Measurements from ENCODE around the gene ATF7IP.

The ATF7IP gene

DNA sequence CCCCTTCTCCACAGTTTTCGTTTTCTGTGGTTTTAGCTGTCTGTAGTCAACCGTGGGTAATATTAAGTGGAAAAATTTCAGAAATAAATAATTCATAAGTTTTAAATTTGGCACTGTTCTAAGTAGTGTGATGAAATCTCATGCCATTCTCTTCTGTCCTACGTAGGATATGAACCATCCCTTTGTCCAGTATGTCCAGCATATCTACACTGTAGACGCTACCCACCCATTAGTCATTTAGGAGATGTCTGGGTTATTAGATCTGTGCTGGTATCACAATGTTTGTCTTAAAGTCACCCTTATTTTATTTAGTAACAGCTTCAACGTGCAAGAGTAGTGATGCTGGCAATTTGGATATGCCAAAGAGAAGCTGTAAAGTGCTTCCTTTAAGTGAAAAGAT is 44.7 kb downstream of the ATF7IP start:
- Histone ChIP-seq H3K4me1 (ENCODE audit: control insufficient read depth, insufficient read depth, low read length) (no peaks in the 10 kb centered on the region), H3K27me3 (ENCODE audit: control insufficient read depth, insufficient read depth, low read length, poor library complexity, severe bottlenecking) (no peaks in the 10 kb centered on the region), H3K36me3 (ENCODE audit: control insufficient read depth, insufficient read depth, low read length) (no peaks in the 10 kb centered on the region), H3K9me3 (ENCODE audit: control insufficient read depth, low read length) (no peaks in the 10 kb centered on the region), H3K4me3 (ENCODE audit: insufficient read depth, low read depth, low read length) (no peak overlapping the region), H3K27ac (ENCODE audit: insufficient read depth, low read depth, low read length, poor library complexity, severe bottlenecking) (no peak overlapping the region)
- WGBS, 2 experiments = 85 to 100% methylated on average over 3 to 4 of the region's 5 CpGs

DNA sequence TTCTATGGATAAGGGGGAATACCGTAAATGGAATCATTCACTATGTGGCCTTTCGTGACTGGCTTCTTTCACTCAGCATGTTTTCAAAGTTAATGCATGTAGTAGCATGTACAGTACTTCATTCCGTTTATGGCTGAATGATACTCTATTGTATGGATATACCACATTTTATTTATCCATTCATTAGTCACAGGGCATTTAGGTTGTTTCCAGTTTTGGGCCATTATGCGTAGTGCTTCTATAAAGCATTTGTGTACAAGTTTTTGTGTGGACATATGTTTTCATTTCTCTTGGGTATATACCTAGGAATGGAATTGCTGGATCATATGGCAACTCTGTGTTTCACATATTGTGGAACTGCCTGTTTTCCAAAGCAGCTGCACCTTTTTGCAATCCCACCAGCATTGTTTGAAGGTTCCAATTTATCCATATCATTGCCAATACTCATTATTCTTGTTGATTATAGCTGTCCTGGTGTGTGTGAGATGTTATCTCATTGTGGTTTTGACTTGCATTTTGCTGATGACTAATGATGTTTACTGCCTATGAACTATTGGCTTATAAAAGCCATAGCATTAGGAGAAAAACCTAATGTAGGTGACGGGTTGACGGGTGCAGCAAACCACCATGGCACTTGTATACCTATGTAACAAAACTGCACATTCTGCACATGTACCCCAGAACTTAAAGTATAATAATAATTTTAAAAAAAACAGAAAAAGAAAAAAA is 45.5 kb downstream of the ATF7IP start:
- Histone ChIP-seq H3K9me3 (ENCODE audit: control insufficient read depth, low read length) (no peaks in the 10 kb centered on the region), H3K4me3 (ENCODE audit: insufficient read depth, low read depth, low read length) (no peak overlapping the region), H3K27me3 (ENCODE audit: control insufficient read depth, insufficient read depth, low read length, poor library complexity, severe bottlenecking) (no peaks in the 10 kb centered on the region), H3K27ac (ENCODE audit: insufficient read depth, low read depth, low read length, poor library complexity, severe bottlenecking) (no peak overlapping the region), H3K36me3 (ENCODE audit: control insufficient read depth, insufficient read depth, low read length) (no peaks in the 10 kb centered on the region), H3K4me1 (ENCODE audit: control insufficient read depth, insufficient read depth, low read length) (peaks cover 8% of the 10 kb centered on the region)
- WGBS, 2 experiments = 97% methylated on average over 4 to 5 of the region's 6 CpGs

DNA sequence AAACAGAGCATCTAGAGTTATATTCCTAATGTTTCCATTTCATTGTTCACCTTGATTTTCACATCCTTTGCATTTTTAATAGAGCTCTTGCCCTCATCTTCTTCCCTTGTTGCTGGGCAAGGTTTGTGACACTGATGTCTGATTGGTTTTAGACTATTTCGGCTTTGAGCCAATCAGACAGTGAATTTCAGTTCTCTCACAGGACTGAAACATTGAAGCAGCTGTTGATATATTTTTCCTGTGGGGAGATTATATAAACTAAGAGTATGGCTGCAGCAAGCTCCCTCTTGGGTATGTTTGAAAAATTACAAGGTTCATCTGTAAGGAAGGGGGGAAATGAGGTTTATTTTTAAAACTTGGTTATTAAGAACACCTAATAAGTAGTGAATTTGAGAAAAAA is 51.2 kb downstream of the ATF7IP start:
- Histone ChIP-seq H3K27ac (ENCODE audit: insufficient read depth, low read depth, low read length, poor library complexity, severe bottlenecking) (no peak overlapping the region), H3K4me3 (ENCODE audit: insufficient read depth, low read depth, low read length) (no peak overlapping the region), H3K36me3 (ENCODE audit: control insufficient read depth, insufficient read depth, low read length) (peaks cover 5% of the 10 kb centered on the region), H3K27me3 (ENCODE audit: control insufficient read depth, insufficient read depth, low read length, poor library complexity, severe bottlenecking) (no peaks in the 10 kb centered on the region), H3K4me1 (ENCODE audit: control insufficient read depth, insufficient read depth, low read length) (peaks cover 16% of the 10 kb centered on the region), H3K9me3 (ENCODE audit: control insufficient read depth, low read length) (no peaks in the 10 kb centered on the region)
- 80 to 83% methylated on average over 1 of the region's 1 CpG for WGBS, 2 experiments

DNA sequence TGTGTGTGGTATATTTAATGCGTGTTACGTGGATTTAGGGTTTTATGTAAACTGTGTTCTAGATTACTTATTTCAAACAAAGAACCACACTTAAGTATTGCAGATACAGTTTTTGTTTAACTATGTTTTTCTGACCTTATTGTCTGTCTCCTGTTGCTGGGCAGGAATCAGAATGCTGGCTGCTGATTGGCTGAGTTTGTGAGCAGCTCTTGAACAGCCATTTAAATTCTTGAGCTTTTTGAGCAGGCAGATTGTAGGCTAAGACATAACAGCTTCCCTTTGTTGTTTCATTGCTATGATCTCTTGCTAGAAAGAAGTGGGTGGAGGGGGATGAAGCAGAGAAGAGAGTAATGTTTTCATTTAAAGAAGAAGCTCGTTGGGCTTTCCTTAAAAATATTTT is 52.2 kb downstream of the ATF7IP start:
- Histone ChIP-seq H3K27ac (ENCODE audit: insufficient read depth, low read depth, low read length, poor library complexity, severe bottlenecking) (peak overlapping the region; percentile 11), H3K27me3 (ENCODE audit: control insufficient read depth, insufficient read depth, low read length, poor library complexity, severe bottlenecking) (no peaks in the 10 kb centered on the region), H3K36me3 (ENCODE audit: control insufficient read depth, insufficient read depth, low read length) (peaks cover 10% of the 10 kb centered on the region), H3K9me3 (ENCODE audit: control insufficient read depth, low read length) (no peaks in the 10 kb centered on the region), H3K4me3 (ENCODE audit: insufficient read depth, low read depth, low read length) (no peak overlapping the region), H3K4me1 (ENCODE audit: control insufficient read depth, insufficient read depth, low read length) (peaks cover 16% of the 10 kb centered on the region)
- WGBS, 2 experiments = no CpG with 5 or more reads among the region's 3 CpGs

DNA sequence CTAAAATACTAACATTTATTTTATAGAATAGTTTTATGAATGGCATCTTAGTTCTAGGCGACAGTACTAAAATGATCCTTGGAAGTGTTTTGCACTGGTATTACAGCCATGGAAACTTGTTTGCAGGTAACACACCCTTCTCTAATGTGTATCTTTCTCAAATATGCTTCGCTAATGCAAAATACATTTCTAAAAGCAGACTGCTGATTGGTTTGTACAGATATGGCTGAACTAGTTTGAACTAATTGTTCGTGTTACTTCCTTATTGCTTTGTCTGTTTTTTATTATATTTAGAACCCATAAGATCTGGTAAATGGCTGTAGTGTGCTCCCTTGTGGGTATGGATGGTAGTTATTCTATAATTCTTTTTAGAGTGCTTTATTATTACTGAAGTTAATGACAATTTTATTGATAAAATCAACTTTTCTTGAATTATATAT is 53.0 kb downstream of the ATF7IP start:
- H3K27me3 ChIP-seq (ENCODE audit: control insufficient read depth, insufficient read depth, low read length, poor library complexity, severe bottlenecking) = no peaks in the 10 kb centered on the region
- H3K27ac ChIP-seq (ENCODE audit: insufficient read depth, low read depth, low read length, poor library complexity, severe bottlenecking) = no peak overlapping the region
- H3K4me3 ChIP-seq (ENCODE audit: insufficient read depth, low read depth, low read length) = peak overlapping the region; percentile 18
- no peaks in the 10 kb centered on the region for H3K9me3 ChIP-seq (ENCODE audit: control insufficient read depth, low read length)
- 76 to 100% methylated on average over 1 to 3 of the region's 3 CpGs for WGBS, 2 experiments
- peaks cover 11% of the 10 kb centered on the region for H3K36me3 ChIP-seq (ENCODE audit: control insufficient read depth, insufficient read depth, low read length)
- peaks cover 16% of the 10 kb centered on the region for H3K4me1 ChIP-seq (ENCODE audit: control insufficient read depth, insufficient read depth, low read length)

DNA sequence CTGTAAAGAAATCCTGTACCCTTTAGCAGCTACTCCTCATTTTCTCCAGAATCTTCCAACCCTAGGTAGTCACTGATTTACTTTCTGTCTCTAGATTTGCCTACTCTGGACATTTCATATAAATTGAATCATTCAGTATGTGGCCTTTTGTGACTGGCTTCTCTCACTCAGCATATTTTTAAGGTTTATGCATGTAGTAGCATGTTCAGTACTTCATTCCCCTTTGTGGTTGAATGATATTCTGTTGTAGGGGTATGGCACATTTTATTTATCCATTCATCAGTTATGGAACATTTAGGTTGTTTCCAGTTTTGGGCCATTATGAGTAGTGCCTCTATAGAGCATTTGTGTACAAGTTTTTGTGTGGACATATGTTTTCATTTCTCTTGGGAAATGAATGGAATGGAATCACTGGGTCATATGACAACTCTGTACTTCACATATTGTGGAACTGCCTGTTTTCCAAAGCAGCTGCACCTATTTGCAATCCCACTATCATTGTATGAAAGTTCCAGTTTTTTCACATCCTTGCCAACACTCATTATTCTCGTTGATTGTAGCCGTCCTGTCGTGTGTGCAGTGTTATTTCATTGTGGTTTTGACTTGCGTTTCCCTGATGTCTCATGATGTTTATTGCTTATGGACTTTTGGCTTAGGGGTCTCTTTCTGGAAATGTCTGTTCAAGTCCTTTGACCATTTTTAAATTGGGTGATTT is 57.2 kb downstream of the ATF7IP start:
- WGBS, 2 experiments = 98 to 99% methylated on average over 4 of the region's 4 CpGs
- Histone ChIP-seq H3K9me3 (ENCODE audit: control insufficient read depth, low read length) (no peaks in the 10 kb centered on the region), H3K36me3 (ENCODE audit: control insufficient read depth, insufficient read depth, low read length) (peaks cover 37% of the 10 kb centered on the region)

DNA sequence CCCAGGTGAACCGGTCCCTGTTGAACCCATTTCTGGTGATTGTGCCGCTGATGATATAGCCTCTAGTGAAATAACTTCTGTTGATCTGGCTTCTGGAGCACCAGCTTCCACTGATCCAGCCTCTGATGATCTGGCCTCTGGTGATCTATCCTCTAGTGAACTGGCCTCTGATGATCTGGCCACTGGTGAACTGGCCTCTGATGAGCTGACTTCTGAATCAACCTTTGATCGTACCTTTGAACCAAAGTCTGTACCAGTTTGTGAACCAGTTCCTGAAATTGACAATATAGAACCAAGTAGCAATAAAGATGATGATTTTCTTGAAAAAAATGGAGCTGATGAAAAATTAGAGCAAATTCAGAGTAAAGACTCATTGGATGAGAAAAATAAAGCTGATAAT is 59.1 kb downstream of the ATF7IP start:
- Histone ChIP-seq H3K4me1 (ENCODE audit: control insufficient read depth, insufficient read depth, low read length) (no peaks in the 10 kb centered on the region), H3K4me3 (ENCODE audit: insufficient read depth, low read depth, low read length) (no peak overlapping the region), H3K36me3 (ENCODE audit: control insufficient read depth, insufficient read depth, low read length) (peaks cover 46% of the 10 kb centered on the region), H3K27me3 (ENCODE audit: control insufficient read depth, insufficient read depth, low read length, poor library complexity, severe bottlenecking) (no peaks in the 10 kb centered on the region), H3K27ac (ENCODE audit: insufficient read depth, low read depth, low read length, poor library complexity, severe bottlenecking) (no peak overlapping the region), H3K9me3 (ENCODE audit: control insufficient read depth, low read length) (no peaks in the 10 kb centered on the region)
- WGBS, 2 experiments = 94 to 98% methylated on average over 3 of the region's 3 CpGs

More for the DNA sequence above, 57.2 kb downstream of the ATF7IP start:
- Histone ChIP-seq H3K27me3 (ENCODE audit: control insufficient read depth, insufficient read depth, low read length, poor library complexity, severe bottlenecking) (no peaks in the 10 kb centered on the region), H3K4me1 (ENCODE audit: control insufficient read depth, insufficient read depth, low read length) (no peaks in the 10 kb centered on the region), H3K27ac (ENCODE audit: insufficient read depth, low read depth, low read length, poor library complexity, severe bottlenecking) (no peak overlapping the region), H3K4me3 (ENCODE audit: insufficient read depth, low read depth, low read length) (no peak overlapping the region)

DNA sequence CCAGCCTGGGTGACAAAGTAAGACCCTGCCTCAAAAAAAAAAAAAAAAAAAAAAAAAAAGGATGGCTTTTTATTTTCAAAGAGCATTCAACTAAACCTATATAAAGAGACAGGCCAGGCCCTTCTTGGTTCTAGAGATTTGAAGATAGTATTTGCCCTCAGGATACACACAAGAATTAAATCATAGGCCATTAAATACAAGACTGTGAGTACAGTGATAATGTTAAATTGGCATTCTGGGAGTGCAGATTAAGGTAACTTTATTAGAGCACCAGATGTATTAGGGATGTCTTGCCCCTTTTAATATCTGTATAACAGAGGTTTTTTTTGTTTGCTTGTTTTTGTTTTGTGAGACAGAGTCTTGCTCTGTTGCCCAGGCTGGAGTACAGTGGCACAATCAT is 61.3 kb downstream of the ATF7IP start:
- Histone ChIP-seq H3K27me3 (ENCODE audit: control insufficient read depth, insufficient read depth, low read length, poor library complexity, severe bottlenecking) (no peaks in the 10 kb centered on the region), H3K4me1 (ENCODE audit: control insufficient read depth, insufficient read depth, low read length) (no peaks in the 10 kb centered on the region), H3K4me3 (ENCODE audit: insufficient read depth, low read depth, low read length) (no peak overlapping the region), H3K9me3 (ENCODE audit: control insufficient read depth, low read length) (peaks cover 2% of the 10 kb centered on the region), H3K27ac (ENCODE audit: insufficient read depth, low read depth, low read length, poor library complexity, severe bottlenecking) (no peak overlapping the region), H3K36me3 (ENCODE audit: control insufficient read depth, insufficient read depth, low read length) (peaks cover 52% of the 10 kb centered on the region)

DNA sequence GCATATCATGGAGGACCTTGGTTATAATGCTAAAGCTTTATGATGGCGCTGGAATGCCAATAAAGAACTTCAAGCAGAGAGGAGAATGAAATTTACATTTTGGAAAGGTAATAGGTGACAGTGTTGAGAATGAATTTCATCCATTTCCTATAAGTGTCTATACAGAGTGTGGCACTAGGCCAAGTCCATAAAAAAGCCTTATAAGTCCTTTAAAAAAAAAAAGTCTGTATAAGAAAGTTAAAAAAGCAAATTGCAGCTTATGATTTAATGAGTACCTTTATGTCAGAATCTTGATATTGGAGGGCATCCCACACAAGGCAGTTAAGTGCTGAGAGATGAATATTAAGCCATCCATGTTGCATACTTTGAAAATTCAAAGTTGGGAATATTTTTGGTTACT is 62.4 kb downstream of the ATF7IP start:
- Histone ChIP-seq H3K36me3 (ENCODE audit: control insufficient read depth, insufficient read depth, low read length) (peaks cover 47% of the 10 kb centered on the region), H3K4me1 (ENCODE audit: control insufficient read depth, insufficient read depth, low read length) (no peaks in the 10 kb centered on the region), H3K27ac (ENCODE audit: insufficient read depth, low read depth, low read length, poor library complexity, severe bottlenecking) (no peak overlapping the region), H3K27me3 (ENCODE audit: control insufficient read depth, insufficient read depth, low read length, poor library complexity, severe bottlenecking) (no peaks in the 10 kb centered on the region), H3K9me3 (ENCODE audit: control insufficient read depth, low read length) (peaks cover 2% of the 10 kb centered on the region), H3K4me3 (ENCODE audit: insufficient read depth, low read depth, low read length) (no peak overlapping the region)
- WGBS, 2 experiments = 95 to 100% methylated on average over 1 of the region's 1 CpG

DNA sequence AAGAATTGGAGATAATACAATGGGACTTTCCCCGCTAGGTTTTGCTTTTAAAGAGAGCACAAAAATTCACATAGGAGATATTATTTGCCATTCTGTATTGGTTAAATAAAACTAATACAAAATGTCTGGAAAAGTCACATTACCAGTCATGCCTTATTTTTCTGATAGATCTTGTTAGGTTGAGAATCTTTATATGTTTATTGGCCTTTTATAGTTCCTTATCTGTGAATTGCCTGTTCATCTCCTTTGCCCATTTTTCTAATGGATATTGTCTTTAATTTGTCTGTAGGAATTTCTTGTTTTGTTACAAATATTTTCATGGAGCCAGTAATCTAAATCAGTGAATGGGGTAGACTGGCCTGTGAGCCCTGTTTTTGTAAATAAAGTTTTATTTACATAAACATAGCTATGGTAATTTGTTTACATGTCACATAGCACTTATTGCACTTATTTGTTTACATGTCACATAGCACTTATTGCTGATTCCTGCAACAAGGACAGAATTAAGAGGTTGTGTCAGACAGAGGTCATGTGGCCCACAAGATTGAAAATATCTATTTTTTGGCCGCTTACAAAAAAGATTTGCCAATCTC is 65.0 kb downstream of the ATF7IP start:
- Histone ChIP-seq H3K27me3 (ENCODE audit: control insufficient read depth, insufficient read depth, low read length, poor library complexity, severe bottlenecking) (no peaks in the 10 kb centered on the region), H3K4me3 (ENCODE audit: insufficient read depth, low read depth, low read length) (no peak overlapping the region), H3K9me3 (ENCODE audit: control insufficient read depth, low read length) (peaks cover 2% of the 10 kb centered on the region), H3K4me1 (ENCODE audit: control insufficient read depth, insufficient read depth, low read length) (no peaks in the 10 kb centered on the region), H3K27ac (ENCODE audit: insufficient read depth, low read depth, low read length, poor library complexity, severe bottlenecking) (no peak overlapping the region), H3K36me3 (ENCODE audit: control insufficient read depth, insufficient read depth, low read length) (peaks cover 36% of the 10 kb centered on the region)
- 87 to 100% methylated on average over 2 of the region's 2 CpGs for WGBS, 2 experiments
